ENCODE measurements around the gene FBXL3. TPM values are rescaled to one million over a fixed set of nuclear protein-coding genes. Genes with fewer than 3 reads are reported as not detected.

Gene FBXL3
- total and polyA plus RNA-seq, 2 of the 13 experiments (the other 11 are each of a cell fraction or from before 2014, with no cell fraction given): 11.5 to 18.5 TPM

- CTCF ChIA-PET (ENCODE audit: low intra/inter-chr PET ratio, low total read pairs): no interaction called here
Observed at GRCh38 chr13:76971215-76971614, 55.7 kb downstream of the FBXL3 start.

More at GRCh38 chr13:76971215-76971614, 55.7 kb downstream of the FBXL3 start:
- DNase-seq (ENCODE audit: low spot score) (no peak), ATAC-seq (no peak), FAIRE-seq (no peak)
- no peaks in the 10 kb centered on the region for H3K36me3 ChIP-seq (replicated peaks in 1 of 2; ENCODE audit: control insufficient read depth in 1 of 2, insufficient read depth in 2 of 2, low read length in 2 of 2)
- H4K20me1 ChIP-seq (ENCODE audit: insufficient read depth, low read length): no peaks in the 10 kb centered on the region
- H2AFZ ChIP-seq (ENCODE audit: low read length): no peak overlapping the region
- H3K4me1 ChIP-seq (ENCODE audit: insufficient read depth, low read length): no peaks in the 10 kb centered on the region
- H3K4me2 ChIP-seq (ENCODE audit: low read depth, low read length): no peak overlapping the region
- H3K27ac ChIP-seq (ENCODE audit: extremely low read length, insufficient read depth, low read length): no peak overlapping the region
- no peaks in the 10 kb centered on the region for H3K79me2 ChIP-seq (ENCODE audit: insufficient read depth, low read length)
- H3K9ac ChIP-seq (ENCODE audit: insufficient read depth, low read depth, low read length): no peak overlapping the region
- WGBS (ENCODE audit: low lambda C conversion rate): 38% methylated on average over 3 of the region's 3 CpGs
- BruUV-seq (replicated peaks): no TSS peak
- POLR2A ChIA-PET: no interaction called here
- in situ Hi-C loops (cut with HindIII; ENCODE audit: extremely low pct_ligation_motif_present, low pct_unique_long_range_greater_than_20kb): no loop called here
- intact Hi-C loops (cut with micrococcal nuclease; ENCODE audit: unreplicated experiment): no loop called here
- TF ChIP-seq PHF21A (CRISPR knock-in tag; IDR thresholded peaks at IDR 0.05): no peak
- TF ChIP-seq ZNF180 (CRISPR knock-in tag; IDR thresholded peaks at IDR 0.05; ENCODE audit: borderline replicate concordance, low read depth): no peak
- TF ChIP-seq ZFP90 (CRISPR knock-in tag; IDR thresholded peaks at IDR 0.05; ENCODE audit: borderline replicate concordance): no peak
- TF ChIP-seq ATRX (CRISPR knock-in tag; IDR thresholded peaks at IDR 0.05; ENCODE audit: borderline replicate concordance): no peak
- TF ChIP-seq ZNF660 (CRISPR knock-in tag; IDR thresholded peaks at IDR 0.05; ENCODE audit: borderline replicate concordance, low read depth): no peak
- no peak for TF ChIP-seq BRD4 (CRISPR knock-in tag; IDR thresholded peaks at IDR 0.05)
- no peak for TF ChIP-seq PHF8 (CRISPR knock-in tag; IDR thresholded peaks at IDR 0.05)
- no peak for TF ChIP-seq TFDP1 (CRISPR knock-in tag; IDR thresholded peaks at IDR 0.05; ENCODE audit: borderline replicate concordance)
- TF ChIP-seq KDM3A (CRISPR knock-in tag; IDR thresholded peaks at IDR 0.05; ENCODE audit: low read depth): no peak
- no peak for TF ChIP-seq SOX5 (CRISPR knock-in tag; IDR thresholded peaks at IDR 0.05; ENCODE audit: borderline replicate concordance)
- TF ChIP-seq NAIF1 (CRISPR knock-in tag; IDR thresholded peaks at IDR 0.05; ENCODE audit: borderline replicate concordance): no peak
- no peak overlapping the region for H3K4me3 ChIP-seq (replicated peaks in 1 of 3; ENCODE audit: insufficient read depth in 1 of 3, low read depth in 2 of 3, low read length in 3 of 3)
- peaks cover 0 to 18% of the 10 kb centered on the region in 2 experiments; a peak in 1 of 5 replicates for H3K27me3 ChIP-seq (ENCODE audit: control insufficient read depth in 1 of 2, insufficient read depth in 2 of 2, low read length in 2 of 2)
- no peaks in the 10 kb centered on the region for H3K9me3 ChIP-seq (ENCODE audit: low read length)

Data from HepG2 (cell line).